ENCODE results near the gene SLC22A4.

DNA sequence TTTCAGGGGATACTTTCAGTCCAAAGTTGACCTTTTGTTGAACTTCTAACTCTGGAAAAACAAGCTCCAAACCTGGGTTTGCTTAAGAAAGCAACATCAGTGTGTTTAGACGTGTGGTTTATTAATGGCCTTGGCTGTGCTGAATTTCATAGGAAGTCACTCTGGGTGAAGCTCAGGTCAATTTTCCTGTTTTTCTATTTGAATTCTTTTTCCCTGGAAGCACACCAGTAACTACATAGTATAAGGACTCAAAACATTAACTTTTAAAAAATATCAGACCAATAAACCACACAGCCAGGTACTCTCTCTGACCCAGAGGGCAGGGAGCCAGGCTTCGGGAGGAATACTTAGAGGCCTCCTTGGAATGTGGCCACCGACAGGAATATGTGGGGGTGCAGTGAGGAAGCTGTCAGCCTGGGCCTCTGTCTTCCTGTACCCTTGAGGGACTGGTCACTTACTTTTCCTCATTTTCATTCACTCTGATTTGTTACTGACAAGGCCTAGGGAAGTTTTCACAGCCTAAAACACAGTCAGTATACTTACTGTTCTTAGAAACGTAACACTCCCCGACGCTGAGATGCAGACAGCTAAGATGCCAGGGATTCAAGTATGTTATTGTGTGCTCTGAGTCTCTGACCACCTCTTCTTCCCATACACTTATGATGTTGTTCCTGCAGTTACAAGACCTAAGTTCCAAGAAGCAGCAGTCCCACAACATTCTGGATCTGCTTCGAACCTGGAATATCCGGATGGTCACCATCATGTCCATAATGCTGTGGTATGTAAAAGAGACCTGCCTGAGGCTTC is 94.3 kb downstream of the SLC22A4 start:
- TF ChIP-seq, protein P1, sequence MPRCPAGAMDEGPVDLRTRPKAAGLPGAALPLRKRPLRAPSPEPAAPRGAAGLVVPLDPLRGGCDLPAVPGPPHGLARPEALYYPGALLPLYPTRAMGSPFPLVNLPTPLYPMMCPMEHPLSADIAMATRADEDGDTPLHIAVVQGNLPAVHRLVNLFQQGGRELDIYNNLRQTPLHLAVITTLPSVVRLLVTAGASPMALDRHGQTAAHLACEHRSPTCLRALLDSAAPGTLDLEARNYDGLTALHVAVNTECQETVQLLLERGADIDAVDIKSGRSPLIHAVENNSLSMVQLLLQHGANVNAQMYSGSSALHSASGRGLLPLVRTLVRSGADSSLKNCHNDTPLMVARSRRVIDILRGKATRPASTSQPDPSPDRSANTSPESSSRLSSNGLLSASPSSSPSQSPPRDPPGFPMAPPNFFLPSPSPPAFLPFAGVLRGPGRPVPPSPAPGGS (IDR thresholded peaks at IDR 0.05), result no peak
- TF ChIP-seq, protein P2, sequence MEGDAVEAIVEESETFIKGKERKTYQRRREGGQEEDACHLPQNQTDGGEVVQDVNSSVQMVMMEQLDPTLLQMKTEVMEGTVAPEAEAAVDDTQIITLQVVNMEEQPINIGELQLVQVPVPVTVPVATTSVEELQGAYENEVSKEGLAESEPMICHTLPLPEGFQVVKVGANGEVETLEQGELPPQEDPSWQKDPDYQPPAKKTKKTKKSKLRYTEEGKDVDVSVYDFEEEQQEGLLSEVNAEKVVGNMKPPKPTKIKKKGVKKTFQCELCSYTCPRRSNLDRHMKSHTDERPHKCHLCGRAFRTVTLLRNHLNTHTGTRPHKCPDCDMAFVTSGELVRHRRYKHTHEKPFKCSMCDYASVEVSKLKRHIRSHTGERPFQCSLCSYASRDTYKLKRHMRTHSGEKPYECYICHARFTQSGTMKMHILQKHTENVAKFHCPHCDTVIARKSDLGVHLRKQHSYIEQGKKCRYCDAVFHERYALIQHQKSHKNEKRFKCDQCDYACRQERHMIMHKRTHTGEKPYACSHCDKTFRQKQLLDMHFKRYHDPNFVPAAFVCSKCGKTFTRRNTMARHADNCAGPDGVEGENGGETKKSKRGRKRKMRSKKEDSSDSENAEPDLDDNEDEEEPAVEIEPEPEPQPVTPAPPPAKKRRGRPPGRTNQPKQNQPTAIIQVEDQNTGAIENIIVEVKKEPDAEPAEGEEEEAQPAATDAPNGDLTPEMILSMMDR (IDR thresholded peaks at IDR 0.05), result no peak
- TF ChIP-seq POLR2A (IDR thresholded peaks at IDR 0.05; ENCODE audit: low read length), result no peak
- TF ChIP-seq MAZ (IDR thresholded peaks at IDR 0.05; ENCODE audit: borderline replicate concordance, low read depth, low read length), result no peak

Data from A549 (cell line).